HT-29 (cell line): ENCODE measurements around the gene AP3B1. TPM values are rescaled to one million over a fixed set of nuclear protein-coding genes. Genes with fewer than 3 reads are reported as not detected.

Experiments used
- DNase-seq: peaks from one replicate; pipeline ENCODE4 v3.0.0-alpha.2; 2015; ENCODE audit warnings: low spot score
- total RNA-seq: library from RNA; depleted of rRNA; stranded (reverse); fragments of >200 nt; shearing (Covaris generic); gene quantifications from 2 replicates; pipeline ENCODE4 v1.2.3, GENCODE V29; 2014; rRNA removed

AP3B1 gene, protein sequence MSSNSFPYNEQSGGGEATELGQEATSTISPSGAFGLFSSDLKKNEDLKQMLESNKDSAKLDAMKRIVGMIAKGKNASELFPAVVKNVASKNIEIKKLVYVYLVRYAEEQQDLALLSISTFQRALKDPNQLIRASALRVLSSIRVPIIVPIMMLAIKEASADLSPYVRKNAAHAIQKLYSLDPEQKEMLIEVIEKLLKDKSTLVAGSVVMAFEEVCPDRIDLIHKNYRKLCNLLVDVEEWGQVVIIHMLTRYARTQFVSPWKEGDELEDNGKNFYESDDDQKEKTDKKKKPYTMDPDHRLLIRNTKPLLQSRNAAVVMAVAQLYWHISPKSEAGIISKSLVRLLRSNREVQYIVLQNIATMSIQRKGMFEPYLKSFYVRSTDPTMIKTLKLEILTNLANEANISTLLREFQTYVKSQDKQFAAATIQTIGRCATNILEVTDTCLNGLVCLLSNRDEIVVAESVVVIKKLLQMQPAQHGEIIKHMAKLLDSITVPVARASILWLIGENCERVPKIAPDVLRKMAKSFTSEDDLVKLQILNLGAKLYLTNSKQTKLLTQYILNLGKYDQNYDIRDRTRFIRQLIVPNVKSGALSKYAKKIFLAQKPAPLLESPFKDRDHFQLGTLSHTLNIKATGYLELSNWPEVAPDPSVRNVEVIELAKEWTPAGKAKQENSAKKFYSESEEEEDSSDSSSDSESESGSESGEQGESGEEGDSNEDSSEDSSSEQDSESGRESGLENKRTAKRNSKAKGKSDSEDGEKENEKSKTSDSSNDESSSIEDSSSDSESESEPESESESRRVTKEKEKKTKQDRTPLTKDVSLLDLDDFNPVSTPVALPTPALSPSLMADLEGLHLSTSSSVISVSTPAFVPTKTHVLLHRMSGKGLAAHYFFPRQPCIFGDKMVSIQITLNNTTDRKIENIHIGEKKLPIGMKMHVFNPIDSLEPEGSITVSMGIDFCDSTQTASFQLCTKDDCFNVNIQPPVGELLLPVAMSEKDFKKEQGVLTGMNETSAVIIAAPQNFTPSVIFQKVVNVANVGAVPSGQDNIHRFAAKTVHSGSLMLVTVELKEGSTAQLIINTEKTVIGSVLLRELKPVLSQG
- total RNA-seq: 14.7 and 20.0 TPM in 2 replicates

DNA sequence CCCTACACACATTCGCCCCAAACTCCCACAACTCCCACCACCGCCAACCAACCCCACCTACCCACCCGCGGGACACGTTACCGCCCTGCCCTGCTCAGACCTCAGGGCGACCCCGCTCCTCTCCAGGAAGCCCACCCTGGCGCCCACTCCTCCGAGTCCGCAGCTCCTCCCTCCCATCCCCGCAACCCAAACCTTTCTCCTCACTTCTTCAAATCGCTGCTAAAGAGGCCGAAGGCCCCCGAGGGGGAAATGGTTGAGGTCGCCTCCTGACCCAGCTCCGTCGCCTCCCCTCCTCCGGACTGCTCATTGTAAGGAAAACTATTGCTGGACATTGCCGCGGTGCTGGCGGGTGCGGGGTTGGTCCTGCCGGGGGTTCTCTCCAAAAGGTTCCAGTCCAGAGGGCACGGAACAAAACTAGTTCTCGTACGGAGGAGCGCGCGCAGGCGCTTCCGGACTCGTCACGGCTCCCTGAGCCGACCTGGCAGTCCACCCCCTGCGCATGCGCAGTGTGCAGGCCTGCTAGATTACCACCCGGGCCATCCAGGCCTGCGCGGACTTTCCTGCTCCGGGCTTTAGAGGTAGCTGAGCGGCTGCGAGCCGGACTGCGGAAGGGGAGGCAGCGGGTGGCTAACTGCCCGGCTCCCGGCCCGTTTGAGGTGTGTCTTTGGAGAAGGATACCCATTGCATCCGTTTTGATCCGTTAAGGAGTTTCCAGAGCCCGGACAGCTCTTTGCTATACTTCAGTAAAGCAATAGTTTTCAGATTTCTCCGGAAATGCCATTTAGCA lies at the start of gene AP3B1:
TSS of gene AP3B1 (minus strand) at position 451 of the 787 bp plus-strand sequence. CDS start at position 332, 119 bp downstream.
- DNase-seq: peak; percentile 100

DNA sequence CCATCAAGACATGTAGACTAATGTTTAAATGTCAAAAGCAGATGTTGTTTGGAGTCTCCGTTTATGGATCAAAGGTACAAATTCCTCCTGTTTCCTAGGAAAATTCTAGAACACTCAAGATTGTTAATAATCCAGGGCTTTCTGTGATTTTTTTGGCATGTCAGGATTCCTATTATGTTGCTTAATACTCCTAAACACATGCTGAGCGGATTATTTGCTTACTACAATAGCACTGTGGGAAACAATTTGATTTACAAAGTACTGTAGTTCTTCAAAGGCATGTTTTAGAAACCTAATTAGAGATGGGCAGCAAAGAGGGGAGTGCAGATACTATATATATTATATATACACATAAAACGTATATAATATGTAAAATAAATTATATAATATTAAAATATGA lies 46.9 kb upstream of the AP3B1 start:
- no peak for DNase-seq

- DNase-seq: no peak
These were observed 45.3 kb upstream of the AP3B1 start for GRCh38 chr5:78339617-78340436.

DNA sequence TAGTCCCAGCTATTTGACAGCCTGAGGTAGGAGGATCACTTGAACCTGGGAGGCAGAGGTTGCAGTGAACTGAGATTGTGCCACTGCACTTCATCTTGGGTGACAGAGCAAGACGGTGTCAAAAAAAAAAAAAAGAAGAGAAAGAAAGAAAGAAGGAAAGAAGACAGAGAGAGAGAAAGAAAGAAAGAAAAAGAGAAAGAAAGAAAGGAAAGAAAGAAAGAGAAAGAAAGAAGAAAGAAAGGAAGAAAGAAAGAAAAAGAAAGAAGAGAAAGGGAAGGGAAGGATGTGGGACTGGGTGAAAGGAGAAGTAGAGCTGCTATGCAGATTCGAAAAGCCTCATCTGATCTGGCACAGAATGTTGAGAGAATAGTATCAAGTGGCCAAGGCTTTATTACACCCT lies 42.2 kb upstream of the AP3B1 start:
- no peak for DNase-seq

DNA sequence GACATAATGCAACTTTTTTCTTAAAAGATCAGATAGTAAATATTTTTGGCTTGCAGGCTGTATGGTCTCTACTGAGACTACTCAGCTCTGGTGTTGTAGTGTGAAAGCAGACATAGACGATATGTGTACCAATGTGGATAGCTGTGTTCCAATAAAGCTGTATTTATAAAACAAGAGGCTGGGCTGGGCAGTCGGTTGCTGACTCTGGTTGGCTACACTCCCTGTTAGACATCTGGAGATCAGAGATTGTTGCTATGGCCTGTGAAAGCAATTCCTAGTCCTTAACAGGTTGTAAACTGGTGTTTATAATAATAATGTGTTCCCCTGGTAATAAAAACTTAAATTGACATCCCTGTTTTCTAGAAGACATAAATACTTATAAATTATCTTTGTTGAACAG lies 41.5 kb upstream of the AP3B1 start:
- DNase-seq: no peak

- no peak for DNase-seq
These were observed 40.3 kb upstream of the AP3B1 start for GRCh38 chr5:78334811-78335210.

- DNase-seq: no peak
These were observed 37.1 kb upstream of the AP3B1 start for GRCh38 chr5:78331523-78332080.

- no peak for DNase-seq
These were observed 34.2 kb upstream of the AP3B1 start for GRCh38 chr5:78328585-78329173.

- DNase-seq: no peak
These were observed 33.4 kb upstream of the AP3B1 start for GRCh38 chr5:78327761-78328510.

DNA sequence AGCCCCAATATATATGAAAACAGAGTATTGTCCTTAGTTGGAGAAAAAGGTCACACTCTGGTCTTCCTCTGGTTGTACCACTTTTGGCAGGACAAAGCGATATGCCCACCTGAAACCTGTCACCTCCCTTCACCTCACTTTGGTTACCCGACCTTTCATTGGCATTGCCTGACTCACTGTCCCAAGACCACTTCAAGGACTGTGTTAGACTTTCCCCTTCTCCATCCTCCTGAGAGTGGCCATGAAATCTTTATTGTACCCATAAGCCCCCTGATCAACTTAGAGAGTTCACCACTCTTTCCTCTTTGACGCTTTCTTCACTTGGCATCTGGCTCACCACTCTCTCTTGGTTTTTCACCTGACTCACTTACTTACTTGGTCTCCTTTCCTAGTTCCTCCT lies 32.4 kb upstream of the AP3B1 start:
- DNase-seq: no peak

- DNase-seq: no peak
These were observed 28.7 kb upstream of the AP3B1 start for GRCh38 chr5:78323241-78323640.

GRCh38 chr5:78320401-78320800 lies 25.9 kb upstream of the AP3B1 start:
- peak; percentile 25 for DNase-seq

- no peak for DNase-seq
These were observed 23.8 kb upstream of the AP3B1 start for GRCh38 chr5:78318337-78318736.

- no peak for DNase-seq
These were observed 23.0 kb upstream of the AP3B1 start for GRCh38 chr5:78317515-78317914.

DNA sequence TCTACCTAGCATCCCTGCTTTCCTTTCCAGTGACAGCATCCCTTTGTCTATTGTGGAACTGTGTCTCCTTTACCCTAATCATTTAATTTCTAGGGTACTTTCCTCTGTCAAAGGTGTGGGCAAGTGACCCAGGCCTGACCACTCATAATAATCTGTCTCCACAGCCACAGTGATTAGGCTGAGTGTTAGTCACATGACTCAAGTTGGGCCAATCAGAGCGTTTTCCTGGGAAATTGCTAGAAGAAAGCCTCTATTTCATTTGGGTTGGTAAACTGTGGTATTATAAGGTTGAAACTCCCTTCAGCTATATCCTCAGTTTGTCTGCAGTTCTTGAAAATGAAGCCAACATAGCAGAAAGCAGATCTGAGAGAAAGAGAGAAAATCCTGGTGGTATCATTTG lies 14.2 kb upstream of the AP3B1 start:
- no peak for DNase-seq

DNA sequence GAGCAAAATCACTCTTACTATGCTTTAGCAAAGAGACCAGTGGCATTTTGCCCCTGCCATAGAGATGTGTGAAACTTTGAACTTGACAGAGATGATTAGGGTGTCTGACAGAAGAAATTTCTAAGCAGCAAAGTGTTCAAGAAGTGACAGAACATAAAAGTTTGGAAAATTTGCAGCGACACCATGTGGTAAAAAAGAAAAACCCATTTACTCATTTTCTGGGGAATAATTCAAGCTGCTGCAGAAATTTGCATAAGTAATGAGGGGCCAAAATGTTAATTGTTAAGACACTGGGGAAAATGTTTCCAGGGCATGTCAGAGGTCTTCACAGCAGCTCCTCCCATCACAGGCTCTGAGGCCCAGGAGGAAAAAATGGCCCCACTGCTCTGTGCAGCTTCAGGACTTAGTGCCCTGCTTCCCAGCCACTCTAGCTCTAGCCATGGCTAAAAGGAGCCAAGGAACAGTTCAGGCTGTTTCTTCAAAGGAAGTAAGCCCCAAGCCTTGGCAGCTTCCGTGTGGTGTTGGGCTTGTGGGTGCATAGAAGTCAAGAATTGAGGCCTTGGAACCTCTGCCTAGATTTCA lies 6.1 kb upstream of the AP3B1 start:
- peak; percentile 41 for DNase-seq

DNA sequence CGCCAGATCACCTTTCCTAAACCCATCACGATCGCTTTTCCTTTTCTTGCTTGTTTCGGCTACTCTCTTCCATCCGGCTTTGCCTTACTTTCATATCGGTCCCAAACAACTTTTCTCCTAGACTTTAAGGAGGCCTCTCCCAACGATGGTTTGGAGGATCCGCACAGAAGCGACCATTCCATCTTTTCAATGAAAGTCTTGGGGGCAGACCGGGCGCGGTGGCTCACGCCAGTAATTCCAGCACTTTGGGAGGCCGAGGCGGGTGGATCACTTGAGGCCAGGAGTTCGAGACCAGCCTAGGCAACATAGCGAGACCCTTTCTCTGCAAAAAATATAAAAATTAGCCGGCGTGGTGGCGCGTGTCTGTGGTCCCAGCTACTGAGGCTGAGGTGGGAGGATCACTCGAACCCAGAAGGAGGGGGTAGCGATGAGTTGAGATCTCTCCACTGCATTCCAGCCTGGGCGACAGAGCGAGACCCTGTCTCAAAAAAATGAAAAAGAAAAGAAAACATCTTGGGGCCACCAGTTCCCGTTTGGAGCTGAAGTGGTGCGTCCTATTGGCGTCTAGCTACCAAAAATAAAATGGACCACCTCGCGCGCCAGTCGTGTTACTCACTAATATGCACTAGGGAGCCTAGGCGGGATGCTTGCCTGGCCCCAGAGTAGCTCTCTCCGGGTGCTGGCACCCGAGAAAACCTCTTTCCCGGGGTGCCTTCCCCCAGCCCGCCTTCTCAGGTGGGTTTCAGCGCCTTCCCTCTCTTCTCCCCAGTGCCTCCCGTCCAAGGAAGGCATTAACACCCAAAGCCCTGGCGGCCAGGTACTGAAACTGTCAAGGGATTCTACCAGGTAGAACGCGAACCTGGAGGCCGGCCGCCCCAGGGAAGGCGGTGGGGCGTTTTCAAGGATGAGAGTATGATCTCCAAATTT lies 800 bp upstream of the AP3B1 start:
- DNase-seq: peak; percentile 68
